Stimulated activated CD8-positive, alpha-beta memory T cell treated with anti-CD3 and anti-CD28 coated beads, Interleukin-2, amount 100 ng/mL, for 1 hour (primary cell): Measurements from ENCODE around the gene BLOC1S1.

Source experiments
- DNase-seq, 2 donors: peaks; one replicate each; pipeline ENCODE4 v3.0.0-alpha.2; 2020; ENCODE audit warnings: low read depth in 2 of 2

Gene BLOC1S1

GRCh38 chr12:55694651-55695050 is 21.2 kb upstream of the BLOC1S1 start:
- no peak for DNase-seq

- no peak for DNase-seq
Measured at GRCh38 chr12:55695349-55695748, 20.5 kb upstream of the BLOC1S1 start.

- DNase-seq: no peak
Measured at GRCh38 chr12:55696141-55696540, 19.7 kb upstream of the BLOC1S1 start.

- no peak for DNase-seq
Measured at GRCh38 chr12:55696796-55697462, 18.9 kb upstream of the BLOC1S1 start.

GRCh38 chr12:55697686-55698085 is 18.2 kb upstream of the BLOC1S1 start:
- no peak for DNase-seq

GRCh38 chr12:55698241-55698955 is 17.4 kb upstream of the BLOC1S1 start:
- DNase-seq: no peak

GRCh38 chr12:55698965-55699364 is 16.9 kb upstream of the BLOC1S1 start:
- no peak for DNase-seq

GRCh38 chr12:55699471-55700055 is 16.3 kb upstream of the BLOC1S1 start:
- no peak for DNase-seq

GRCh38 chr12:55700255-55701018 is 15.4 kb upstream of the BLOC1S1 start:
- DNase-seq: no peak

GRCh38 chr12:55702861-55703260 is 13.0 kb upstream of the BLOC1S1 start:
- DNase-seq: no peak

GRCh38 chr12:55703288-55703687 is 12.6 kb upstream of the BLOC1S1 start:
- DNase-seq: no peak

GRCh38 chr12:55703901-55704761 is 11.7 kb upstream of the BLOC1S1 start:
- DNase-seq: no peak

- no peak for DNase-seq
Measured at GRCh38 chr12:55704824-55705718, 10.8 kb upstream of the BLOC1S1 start.

GRCh38 chr12:55705782-55706402 is 10.0 kb upstream of the BLOC1S1 start:
- DNase-seq: no peak

- no peak for DNase-seq
Measured at GRCh38 chr12:55706568-55707218, 9.2 kb upstream of the BLOC1S1 start.

GRCh38 chr12:55707219-55707671 is 8.6 kb upstream of the BLOC1S1 start:
- DNase-seq: no peak

GRCh38 chr12:55707841-55708694 is 7.8 kb upstream of the BLOC1S1 start, which contains the start of gene ITGA7:
TSS of gene ITGA7 (minus strand) at chr12:55707904. CDS start at chr12:55707682, 222 bp downstream.
- DNase-seq: peak in 1 of 2 donors; percentile 44

- DNase-seq: no peak
Measured at GRCh38 chr12:55708695-55709233, 7.1 kb upstream of the BLOC1S1 start.
